ENCODE measurements around the gene SNRPB2. TPM values are rescaled to one million over a fixed set of nuclear protein-coding genes. Genes with fewer than 3 reads are reported as not detected.

SNRPB2 gene
- total RNA-seq, 1 experiment from 2014 or later, result 93.2 TPM

- BruUV-seq (replicated peaks), result no TSS peak
- peaks cover 1% of the 10 kb centered on the region; the same call in 1 of the 2 replicates for H3K27me3 ChIP-seq (replicated peaks; ENCODE audit: control insufficient read depth, insufficient read depth, low read length)
- CTCF ChIA-PET, result no interaction called here
- Mint-ChIP-seq H3K9me3 (ENCODE audit: unreplicated experiment) (no peaks in the 10 kb centered on the region), H3K27ac (ENCODE audit: unreplicated experiment) (no peak overlapping the region), H3K36me3 (ENCODE audit: insufficient read depth, unreplicated experiment) (no peaks in the 10 kb centered on the region), H3K27me3 (ENCODE audit: insufficient read depth, unreplicated experiment) (peaks cover 36% of the 10 kb centered on the region), H3K4me3 (ENCODE audit: unreplicated experiment) (no peak overlapping the region), H3K4me1 (ENCODE audit: low read depth, unreplicated experiment) (no peaks in the 10 kb centered on the region)
- no peak for TF ChIP-seq CTCF (IDR thresholded peaks at IDR 0.05; ENCODE audit: insufficient read depth in 1 of 2, low read depth in 1 of 2, low read length in 1 of 2, severe bottlenecking in 1 of 2, unreplicated experiment in 1 of 2)
- H3K4me3 ChIP-seq (ENCODE audit: low read depth, low read length), result no peak overlapping the region
- no peak for DNase-seq
- POLR2A ChIA-PET, result no interaction called here
- no peaks in the 10 kb centered on the region; the same call in none of the 2 replicates for H3K9me3 ChIP-seq
- H3K36me3 ChIP-seq (ENCODE audit: control insufficient read depth, insufficient read depth, low read length), result no peaks in the 10 kb centered on the region
- no peaks in the 10 kb centered on the region for H3K4me1 ChIP-seq
- intact Hi-C loops (cut with micrococcal nuclease; ENCODE audit: unreplicated experiment), result no loop called here
Measured at GRCh38 chr20:16719421-16719820, 10.4 kb upstream of the SNRPB2 start.

DNA sequence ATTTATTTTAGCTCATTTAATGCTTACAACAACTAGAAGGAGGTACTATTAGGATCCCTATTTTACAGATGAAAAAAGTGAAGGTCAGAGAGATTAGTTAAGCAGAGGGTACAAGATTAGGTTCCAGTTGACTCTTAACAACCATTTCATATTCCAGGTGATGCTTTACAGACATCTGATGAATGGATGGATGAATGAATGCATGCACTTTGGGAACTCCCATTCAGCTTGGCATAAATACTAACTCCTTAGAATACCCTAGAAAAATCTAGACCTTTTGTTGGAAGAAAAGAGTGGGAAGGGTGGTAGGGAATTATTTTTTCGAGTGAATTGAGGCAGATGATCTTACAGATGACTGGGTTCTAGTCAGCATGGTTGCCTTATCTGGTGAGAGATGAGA is 746 bp upstream of the SNRPB2 start:
- Mint-ChIP-seq H3K27me3 (ENCODE audit: insufficient read depth, unreplicated experiment) (peaks cover 4% of the 10 kb centered on the region), H3K4me3 (ENCODE audit: unreplicated experiment) (peak overlapping the region; percentile 96), H3K9me3 (ENCODE audit: unreplicated experiment) (peaks cover 9% of the 10 kb centered on the region), H3K4me1 (ENCODE audit: low read depth, unreplicated experiment) (peaks cover 5% of the 10 kb centered on the region), H3K27ac (ENCODE audit: unreplicated experiment) (peak overlapping the region; percentile 99), H3K36me3 (ENCODE audit: insufficient read depth, unreplicated experiment) (peaks cover 19% of the 10 kb centered on the region)
- no peaks in the 10 kb centered on the region for H3K27me3 ChIP-seq (replicated peaks; ENCODE audit: control insufficient read depth, insufficient read depth, low read length)
- TF ChIP-seq CTCF (IDR thresholded peaks at IDR 0.05; ENCODE audit: insufficient read depth in 1 of 2, low read depth in 1 of 2, low read length in 1 of 2, severe bottlenecking in 1 of 2, unreplicated experiment in 1 of 2), result no peak
- POLR2A ChIA-PET, result no interaction called here
- no peak for DNase-seq
- CTCF ChIA-PET, result no interaction called here
- no TSS peak for BruUV-seq (replicated peaks)
- peaks cover 8% of the 10 kb centered on the region for H3K9me3 ChIP-seq
- peaks cover 3% of the 10 kb centered on the region; the same call in 1 of the 2 replicates for H3K36me3 ChIP-seq (ENCODE audit: control insufficient read depth, insufficient read depth, low read length)
- peak overlapping the region; percentile 94 for H3K4me3 ChIP-seq (ENCODE audit: low read depth, low read length)
- peaks cover 4% of the 10 kb centered on the region; the same call in 1 of the 2 replicates for H3K4me1 ChIP-seq
- intact Hi-C loops (cut with micrococcal nuclease; ENCODE audit: unreplicated experiment), result no loop called here

GRCh38 chr20:16732506-16733152 is 2.8 kb downstream of the SNRPB2 start:
- Mint-ChIP-seq H3K4me3 (ENCODE audit: unreplicated experiment) (no peak overlapping the region), H3K27me3 (ENCODE audit: insufficient read depth, unreplicated experiment) (no peaks in the 10 kb centered on the region), H3K27ac (ENCODE audit: unreplicated experiment) (no peak overlapping the region), H3K4me1 (ENCODE audit: low read depth, unreplicated experiment) (peaks cover 5% of the 10 kb centered on the region), H3K36me3 (ENCODE audit: insufficient read depth, unreplicated experiment) (peaks cover 48% of the 10 kb centered on the region), H3K9me3 (ENCODE audit: unreplicated experiment) (peaks cover 9% of the 10 kb centered on the region)
- ChIA-PET POLR2A (no interaction called here), CTCF (no interaction called here)
- no TSS peak for BruUV-seq (replicated peaks)
- no peak for TF ChIP-seq CTCF (IDR thresholded peaks at IDR 0.05; ENCODE audit: insufficient read depth in 1 of 2, low read depth in 1 of 2, low read length in 1 of 2, severe bottlenecking in 1 of 2, unreplicated experiment in 1 of 2)
- intact Hi-C loops (cut with micrococcal nuclease; ENCODE audit: unreplicated experiment), result no loop called here
- no peak for DNase-seq
- Histone ChIP-seq H3K36me3 (ENCODE audit: control insufficient read depth, insufficient read depth, low read length) (peaks cover 3% of the 10 kb centered on the region), H3K4me3 (ENCODE audit: low read depth, low read length) (no peak overlapping the region), H3K27me3 (replicated peaks; ENCODE audit: control insufficient read depth, insufficient read depth, low read length) (no peaks in the 10 kb centered on the region), H3K9me3 (peaks cover 8% of the 10 kb centered on the region), H3K4me1 (peaks cover 4% of the 10 kb centered on the region; the same call in 1 of the 2 replicates)
